Body of pancreas (tissue), 4 donors: ENCODE measurements around the gene SRRM2. TPM values are rescaled to one million over a fixed set of nuclear protein-coding genes. Genes with fewer than 3 reads are reported as not detected.

Experiments
- ATAC-seq: fragments of 150-250 bp; one replicate; pipeline ENCODE4 v1.9.1; 2016
- DNase-seq, 4 donors: peaks; one replicate each; pipeline ENCODE4 v3.0.0-alpha.2; 2019
- H3K27ac ChIP-seq, 4 donors: fragments of 200-600 bp; sonication (generic); 1 replicate in 3 of 4; 2 replicates in 1 of 4; pipeline versions ENCODE4 v1.5.1 to v1.6.1; 2016 to 2019; ENCODE audit warnings: mild to moderate bottlenecking in 1 of 4, mixed read lengths in 1 of 4, moderate library complexity in 1 of 4
- H3K27me3 ChIP-seq, 2 donors: fragments of 200-600 bp; sonication (generic); one replicate each; pipeline ENCODE4 v1.6.0; 2016; ENCODE audit warnings: mild to moderate bottlenecking in 1 of 2
- H3K36me3 ChIP-seq, 2 donors: fragments of 200-600 bp; sonication (generic); replicated peaks in 1 of 2; 2 replicates each; pipeline ENCODE4 v1.5.1; 2016; ENCODE audit warnings: low read depth in 2 of 2; ENCODE audit not compliant: insufficient read depth in 1 of 2
- H3K4me1 ChIP-seq: fragments of 200-600 bp; sonication (generic); one replicate; pipeline ENCODE4 v1.6.0; 2016
- H3K4me3 ChIP-seq, 2 donors: fragments of 200-600 bp; sonication (generic); 1 replicate in 1 of 2; 2 replicates in 1 of 2; pipeline ENCODE4 v1.5.1; 2016 to 2019
- H3K9me3 ChIP-seq, 3 donors: fragments of 200-600 bp; sonication (generic); 1 replicate in 2 of 3; 2 replicates in 1 of 3; pipeline ENCODE4 v1.5.1; 2016
- POLR2A ChIP-seq, 3 donors: fragments of 450-650 bp; IDR thresholded peaks; one replicate each; pipeline ENCODE4 v1.6.1; 2016; ENCODE audit warnings: antibody characterized with exemption in 3 of 3, mild to moderate bottlenecking in 2 of 3
- WGBS, 2 donors: methylation state at CpG; one replicate each; pipeline ENCODE4 v1.1.5; 2017; 5-methylcytosine and 5-hydroxymethylcytosine counted together
- intact Hi-C: fragments of 100-400 bp; cut with DNase I; formaldehyde crosslinking; loops from one replicate; pipeline ENCODE4 v1.15.1; 2023
- total RNA-seq, 2 donors: library from RNA; depleted of rRNA; stranded (reverse); fragments of >200 nt; gene quantifications; one replicate each; pipeline ENCODE4 v1.1.0, GENCODE V29; 2016
- TF ChIP-seq, protein P1 (sequence below), 7 experiments: fragments of 450-650 bp in 4 of 7; fragments of 200-600 bp in 3 of 7; sonication (generic) in 3 of 7; IDR thresholded peaks; one replicate each; pipeline ENCODE4 v1.5.1; 2016 to 2019; ENCODE audit warnings: antibody characterized with exemption in 7 of 7

The SRRM2 gene
- total RNA-seq, 2 donors from 2014 or later, result 231 to 1,198 TPM

DNA sequence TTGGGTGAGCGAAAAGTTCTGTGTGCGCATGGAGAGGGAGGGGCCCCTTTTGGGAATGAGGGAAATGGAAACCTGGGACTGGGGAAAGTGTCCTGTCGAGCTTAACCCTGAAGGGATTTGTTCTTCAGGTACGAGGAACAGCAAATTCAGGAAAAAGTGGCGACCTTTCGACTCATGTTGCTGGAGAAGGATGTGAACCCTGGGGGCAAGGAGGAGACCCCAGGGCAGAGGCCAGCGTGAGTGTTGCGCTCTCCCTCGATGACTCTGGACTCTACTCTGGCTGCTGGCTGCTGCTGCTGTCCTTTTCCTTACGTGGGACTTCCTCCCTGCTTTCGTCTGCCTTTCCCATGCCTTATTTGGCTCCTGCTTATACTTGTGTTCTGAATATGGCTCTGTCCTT, 4.9 kb downstream of the SRRM2 start:
- intact Hi-C loops, result no loop called here
- no peaks in the 10 kb centered on the region for H3K9me3 ChIP-seq
- no peak overlapping the region for H3K27ac ChIP-seq
- H3K4me1 ChIP-seq, result peaks cover 34% of the 10 kb centered on the region
- TF ChIP-seq, protein P1, sequence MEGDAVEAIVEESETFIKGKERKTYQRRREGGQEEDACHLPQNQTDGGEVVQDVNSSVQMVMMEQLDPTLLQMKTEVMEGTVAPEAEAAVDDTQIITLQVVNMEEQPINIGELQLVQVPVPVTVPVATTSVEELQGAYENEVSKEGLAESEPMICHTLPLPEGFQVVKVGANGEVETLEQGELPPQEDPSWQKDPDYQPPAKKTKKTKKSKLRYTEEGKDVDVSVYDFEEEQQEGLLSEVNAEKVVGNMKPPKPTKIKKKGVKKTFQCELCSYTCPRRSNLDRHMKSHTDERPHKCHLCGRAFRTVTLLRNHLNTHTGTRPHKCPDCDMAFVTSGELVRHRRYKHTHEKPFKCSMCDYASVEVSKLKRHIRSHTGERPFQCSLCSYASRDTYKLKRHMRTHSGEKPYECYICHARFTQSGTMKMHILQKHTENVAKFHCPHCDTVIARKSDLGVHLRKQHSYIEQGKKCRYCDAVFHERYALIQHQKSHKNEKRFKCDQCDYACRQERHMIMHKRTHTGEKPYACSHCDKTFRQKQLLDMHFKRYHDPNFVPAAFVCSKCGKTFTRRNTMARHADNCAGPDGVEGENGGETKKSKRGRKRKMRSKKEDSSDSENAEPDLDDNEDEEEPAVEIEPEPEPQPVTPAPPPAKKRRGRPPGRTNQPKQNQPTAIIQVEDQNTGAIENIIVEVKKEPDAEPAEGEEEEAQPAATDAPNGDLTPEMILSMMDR (IDR thresholded peaks at IDR 0.05), result no peak
- no peak for TF ChIP-seq POLR2A (IDR thresholded peaks at IDR 0.05)
- peaks cover 32 to 45% of the 10 kb centered on the region in 2 donors for H3K36me3 ChIP-seq
- WGBS, 2 donors, result 77 to 80% methylated on average over 11 of the region's 11 CpGs
- ATAC-seq, result no peak
- DNase-seq, result no peak
- no peak overlapping the region for H3K4me3 ChIP-seq
- no peaks in the 10 kb centered on the region for H3K27me3 ChIP-seq

DNA sequence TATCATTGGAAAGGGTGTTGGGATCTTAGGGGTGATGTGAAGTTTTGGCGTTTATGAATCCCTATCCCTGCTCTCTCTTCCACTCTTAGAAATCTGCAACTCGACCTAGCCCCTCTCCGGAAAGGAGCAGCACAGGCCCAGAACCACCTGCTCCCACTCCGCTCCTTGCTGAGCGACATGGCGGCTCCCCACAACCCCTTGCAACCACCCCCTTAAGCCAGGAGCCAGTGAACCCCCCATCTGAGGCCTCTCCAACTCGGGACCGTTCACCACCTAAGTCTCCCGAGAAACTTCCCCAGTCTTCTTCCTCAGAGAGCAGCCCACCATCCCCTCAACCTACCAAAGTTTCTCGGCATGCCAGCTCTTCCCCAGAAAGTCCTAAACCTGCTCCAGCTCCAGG, 9.0 kb downstream of the SRRM2 start:
- peaks cover 51 to 67% of the 10 kb centered on the region in 2 donors for H3K36me3 ChIP-seq
- peaks cover 9% of the 10 kb centered on the region for H3K4me1 ChIP-seq
- ATAC-seq, result no peak
- TF ChIP-seq POLR2A (IDR thresholded peaks at IDR 0.05), result no peak
- TF ChIP-seq, protein P1 (IDR thresholded peaks at IDR 0.05), result no peak
- intact Hi-C loops, result no loop called here
- no peak overlapping the region for H3K4me3 ChIP-seq
- no peaks in the 10 kb centered on the region for H3K9me3 ChIP-seq
- no peaks in the 10 kb centered on the region for H3K27me3 ChIP-seq
- DNase-seq, result no peak
- WGBS, 2 donors, result 92 to 93% methylated on average over 10 of the region's 10 CpGs
- H3K27ac ChIP-seq, result no peak overlapping the region

DNA sequence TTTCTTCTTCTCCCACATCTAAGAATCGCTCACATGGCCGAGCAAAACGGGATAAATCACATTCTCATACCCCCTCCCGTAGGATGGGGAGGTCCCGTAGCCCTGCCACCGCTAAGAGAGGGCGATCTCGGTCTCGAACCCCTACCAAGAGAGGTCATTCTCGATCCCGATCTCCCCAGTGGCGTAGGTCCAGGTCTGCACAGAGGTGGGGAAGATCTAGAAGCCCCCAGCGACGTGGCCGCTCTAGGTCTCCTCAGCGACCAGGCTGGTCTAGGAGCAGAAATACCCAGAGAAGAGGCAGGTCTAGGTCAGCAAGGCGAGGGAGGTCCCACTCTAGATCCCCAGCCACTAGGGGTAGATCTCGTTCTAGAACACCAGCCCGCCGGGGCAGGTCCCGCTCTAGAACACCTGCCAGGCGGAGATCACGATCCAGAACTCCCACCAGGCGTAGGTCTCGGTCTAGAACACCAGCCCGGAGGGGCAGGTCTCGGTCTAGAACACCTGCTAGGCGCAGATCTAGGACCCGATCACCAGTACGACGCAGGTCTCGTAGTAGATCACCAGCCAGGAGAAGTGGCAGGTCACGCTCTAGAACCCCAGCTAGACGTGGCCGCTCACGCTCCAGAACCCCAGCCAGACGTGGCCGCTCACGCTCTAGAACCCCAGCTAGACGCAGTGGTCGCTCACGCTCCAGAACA, 9.6 kb downstream of the SRRM2 start:
- no peak overlapping the region for H3K4me3 ChIP-seq
- H3K27me3 ChIP-seq, result no peaks in the 10 kb centered on the region
- no peaks in the 10 kb centered on the region for H3K9me3 ChIP-seq
- H3K27ac ChIP-seq, result no peak overlapping the region
- H3K4me1 ChIP-seq, result peaks cover 7% of the 10 kb centered on the region
- H3K36me3 ChIP-seq, result peaks cover 51 to 69% of the 10 kb centered on the region in 2 donors
- ATAC-seq (no peak), DNase-seq (no peak)
- WGBS, 2 donors, result 96 to 97% methylated on average over 20 to 36 of the region's 42 CpGs
- intact Hi-C loops, result no loop called here
- TF ChIP-seq POLR2A (IDR thresholded peaks at IDR 0.05), result no peak
- TF ChIP-seq, protein P1 (IDR thresholded peaks at IDR 0.05), result no peak

- Histone ChIP-seq H3K36me3 (peaks cover 46 to 70% of the 10 kb centered on the region in 2 donors), H3K4me3 (no peak overlapping the region), H3K27me3 (no peaks in the 10 kb centered on the region), H3K27ac (no peak overlapping the region), H3K9me3 (no peaks in the 10 kb centered on the region), H3K4me1 (peaks cover 11% of the 10 kb centered on the region)
- intact Hi-C loops, result no loop called here
- no peak for TF ChIP-seq POLR2A (IDR thresholded peaks at IDR 0.05)
- TF ChIP-seq, protein P1 (IDR thresholded peaks at IDR 0.05), result no peak
- WGBS, 2 donors, result 96 to 97% methylated on average over 13 of the region's 13 CpGs
- ATAC-seq, result no peak
- no peak for DNase-seq
Measured at GRCh38 chr16:2762711-2763110, 10.3 kb downstream of the SRRM2 start.

DNA sequence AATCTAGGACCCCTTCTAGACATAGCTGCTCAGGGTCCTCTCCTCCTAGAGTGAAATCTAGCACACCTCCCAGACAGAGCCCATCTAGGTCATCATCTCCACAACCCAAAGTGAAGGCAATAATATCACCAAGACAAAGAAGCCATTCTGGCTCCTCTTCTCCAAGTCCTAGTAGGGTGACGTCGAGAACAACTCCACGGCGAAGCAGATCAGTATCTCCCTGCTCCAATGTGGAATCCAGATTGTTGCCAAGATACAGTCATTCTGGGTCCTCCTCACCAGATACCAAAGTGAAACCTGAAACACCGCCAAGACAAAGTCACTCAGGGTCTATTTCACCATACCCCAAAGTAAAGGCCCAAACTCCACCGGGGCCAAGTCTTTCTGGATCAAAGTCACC, 10.7 kb downstream of the SRRM2 start:
- Histone ChIP-seq H3K9me3 (no peaks in the 10 kb centered on the region), H3K4me1 (peaks cover 11% of the 10 kb centered on the region), H3K36me3 (peaks cover 44 to 71% of the 10 kb centered on the region in 2 donors), H3K4me3 (no peak overlapping the region), H3K27me3 (no peaks in the 10 kb centered on the region), H3K27ac (no peak overlapping the region)
- ATAC-seq, result no peak
- intact Hi-C loops, result no loop called here
- TF ChIP-seq POLR2A (IDR thresholded peaks at IDR 0.05), result no peak
- TF ChIP-seq, protein P1 (IDR thresholded peaks at IDR 0.05), result no peak
- WGBS, 2 donors, result 90% methylated on average over 4 to 6 of the region's 6 CpGs
- DNase-seq, result no peak
